Measurements from ENCODE around the gene ARMC9. TPM values are rescaled to one million over a fixed set of nuclear protein-coding genes. Genes with fewer than 3 reads are reported as not detected.
A peak's percentile ranks its signal among the peaks of the same experiment; 100 is the strongest.

The ARMC9 gene
- total and polyA plus RNA-seq, 2 of the 13 experiments (the other 11 are each of a cell fraction or from before 2014, with no cell fraction given) = 9.1 to 12.8 TPM

DNA sequence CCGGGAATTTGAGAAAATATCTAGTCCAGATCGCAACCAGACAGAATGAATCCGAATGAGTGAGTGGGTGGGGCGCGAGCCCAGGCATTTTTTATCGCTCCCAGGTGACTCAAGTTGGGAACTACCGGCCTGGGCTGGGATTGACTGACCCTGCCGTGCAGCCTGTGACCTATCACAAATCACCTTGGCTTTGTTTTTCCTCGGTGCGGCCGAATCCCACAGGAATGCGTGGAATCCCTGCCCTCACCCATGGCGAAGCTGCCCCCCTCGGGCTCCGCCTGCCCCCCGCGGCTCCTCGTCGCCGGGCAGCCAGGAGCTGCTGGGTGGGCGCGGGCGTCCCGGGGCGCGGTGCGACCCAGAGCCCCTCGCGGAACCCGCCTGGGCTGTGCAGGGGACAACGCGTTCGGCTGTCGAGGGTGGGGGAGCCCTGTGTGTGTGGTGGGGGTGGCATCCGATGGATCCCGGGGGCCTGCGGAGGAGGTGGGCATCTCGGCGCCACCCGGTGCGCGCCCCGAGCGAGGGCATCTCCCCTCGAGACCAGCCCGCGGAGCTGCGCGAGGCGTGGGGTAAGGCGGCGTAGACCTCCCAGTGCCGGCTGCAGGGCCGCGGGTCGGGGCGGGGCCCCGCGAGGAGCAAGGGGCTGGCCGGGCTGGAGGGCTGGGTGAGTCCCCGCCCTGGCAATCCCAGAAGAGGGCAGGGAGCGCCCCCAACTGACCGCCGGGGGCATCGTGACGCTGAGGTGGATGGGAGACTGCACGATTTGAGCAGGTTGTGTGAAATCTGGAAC is 213.6 kb downstream of the ARMC9 start (continued):
- TF ChIP-seq ZNF343 (CRISPR knock-in tag; IDR thresholded peaks at IDR 0.05) (0 out of 2 replicates have a peak, but pooled peaks have one; percentile 43), CCDC6 (CRISPR knock-in tag; IDR thresholded peaks at IDR 0.05) (peak; percentile 72), SMYD3 (CRISPR knock-in tag; IDR thresholded peaks at IDR 0.05) (no peak), ONECUT2 (CRISPR knock-in tag; IDR thresholded peaks at IDR 0.05) (no peak), ZNF382 (CRISPR knock-in tag; IDR thresholded peaks at IDR 0.05; ENCODE audit: borderline replicate concordance) (no peak), FUBP1 (CRISPR knock-in tag; IDR thresholded peaks at IDR 0.05; ENCODE audit: borderline replicate concordance) (0 out of 2 replicates have a peak, but pooled peaks have one; percentile 15), ZNF761 (CRISPR knock-in tag; conservative IDR thresholded peaks at IDR 0.05) (no peak), SRSF9 (IDR thresholded peaks at IDR 0.05; ENCODE audit: borderline replicate concordance, insufficient read depth, low read depth, low read length, poor library complexity, severe bottlenecking) (no peak), KLF12 (CRISPR knock-in tag; IDR thresholded peaks at IDR 0.05; ENCODE audit: borderline replicate concordance) (peak; percentile 56; the same call in 1 of the 2 replicates), NR2F6 (IDR thresholded peaks at IDR 0.05) (no peak), NR2F6 (CRISPR knock-in tag; IDR thresholded peaks at IDR 0.05) (peak; percentile 55; the same call in 1 of the 2 replicates), GMEB1 (CRISPR knock-in tag; IDR thresholded peaks at IDR 0.05; ENCODE audit: borderline replicate concordance) (peak; percentile 59), BORCS8-MEF2B (CRISPR knock-in tag; IDR thresholded peaks at IDR 0.05) (0 out of 2 replicates have a peak, but pooled peaks have one; percentile 15), HOXA7 (CRISPR knock-in tag; IDR thresholded peaks at IDR 0.05) (no peak), ZNF484 (CRISPR knock-in tag; IDR thresholded peaks at IDR 0.05; ENCODE audit: borderline replicate concordance, low read depth) (no peak), ZNF263 (CRISPR knock-in tag; IDR thresholded peaks at IDR 0.05) (0 out of 2 replicates have a peak, but pooled peaks have one; percentile 27), ZBTB2 (CRISPR knock-in tag; IDR thresholded peaks at IDR 0.05; ENCODE audit: low read depth) (no peak)
- TF ChIP-seq, protein P1, sequence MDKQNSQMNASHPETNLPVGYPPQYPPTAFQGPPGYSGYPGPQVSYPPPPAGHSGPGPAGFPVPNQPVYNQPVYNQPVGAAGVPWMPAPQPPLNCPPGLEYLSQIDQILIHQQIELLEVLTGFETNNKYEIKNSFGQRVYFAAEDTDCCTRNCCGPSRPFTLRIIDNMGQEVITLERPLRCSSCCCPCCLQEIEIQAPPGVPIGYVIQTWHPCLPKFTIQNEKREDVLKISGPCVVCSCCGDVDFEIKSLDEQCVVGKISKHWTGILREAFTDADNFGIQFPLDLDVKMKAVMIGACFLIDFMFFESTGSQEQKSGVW (CRISPR knock-in tag; IDR thresholded peaks at IDR 0.05; ENCODE audit: borderline replicate concordance) = no peak
- TF ChIP-seq, protein P2, sequence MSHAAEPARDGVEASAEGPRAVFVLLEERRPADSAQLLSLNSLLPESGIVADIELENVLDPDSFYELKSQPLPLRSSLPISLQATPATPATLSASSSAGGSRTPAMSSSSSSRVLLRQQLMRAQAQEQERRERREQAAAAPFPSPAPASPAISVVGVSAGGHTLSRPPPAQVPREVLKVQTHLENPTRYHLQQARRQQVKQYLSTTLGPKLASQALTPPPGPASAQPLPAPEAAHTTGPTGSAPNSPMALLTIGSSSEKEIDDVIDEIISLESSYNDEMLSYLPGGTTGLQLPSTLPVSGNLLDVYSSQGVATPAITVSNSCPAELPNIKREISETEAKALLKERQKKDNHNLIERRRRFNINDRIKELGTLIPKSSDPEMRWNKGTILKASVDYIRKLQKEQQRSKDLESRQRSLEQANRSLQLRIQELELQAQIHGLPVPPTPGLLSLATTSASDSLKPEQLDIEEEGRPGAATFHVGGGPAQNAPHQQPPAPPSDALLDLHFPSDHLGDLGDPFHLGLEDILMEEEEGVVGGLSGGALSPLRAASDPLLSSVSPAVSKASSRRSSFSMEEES (CRISPR knock-in tag; IDR thresholded peaks at IDR 0.05) = 0 out of 2 replicates have a peak, but pooled peaks have one; percentile 23

Data from HepG2 (cell line).